K562 (cell line): ENCODE data around the gene TSC1. TPM values are rescaled to one million over a fixed set of nuclear protein-coding genes. Genes with fewer than 3 reads are reported as not detected.

Source experiments
- ZBTB2 ChIP-seq: fragments of 450-650 bp; IDR thresholded peaks from 2 replicates; pipeline ENCODE4 v1.6.1; 2016; ENCODE audit warnings: antibody characterized with exemption
- ZNF280A ChIP-seq: fragments of 450-650 bp; IDR thresholded peaks from 2 replicates; pipeline ENCODE4 v1.6.1; 2018; ENCODE audit warnings: mild to moderate bottlenecking, low read depth; ENCODE audit not compliant: partially characterized antibody
- polyA plus RNA-seq, 8 experiments: library from polyadenylated mRNA; depleted of rRNA in 4 of 8; stranded (reverse) in 5 of 8; unstranded in 3 of 8; fragments of >200 nt; fragmentation: Nextera tagmentation in 2 of 8; fragmentation: Illumina TruSeq in 1 of 8; extraction: Ambion mirVana in 2 of 8; extraction: Trizol in 1 of 8; gene quantifications; 2 replicates each; pipeline versions ENCODE4 v1.2.1 to v1.2.3, GENCODE V29; 2011 to 2014; ENCODE audit warnings: inconsistent platforms in 1 of 8, missing spikeins in 1 of 8
- total RNA-seq, 7 experiments: library from RNA; depleted of rRNA in 6 of 7; stranded (reverse); fragments of >200 nt in 6 of 7; fragmentation: Illumina TruSeq in 2 of 7; extraction: Trizol in 2 of 7; gene quantifications; 2 replicates each; pipeline versions ENCODE4 v1.2.1 to v1.2.3, GENCODE V29; 2011 to 2021; ENCODE audit warnings: low replicate concordance in 1 of 7
- TF ChIP-seq, protein P1 (sequence below): IDR thresholded peaks from 2 replicates; pipeline ENCODE4 v1.6.1; 2014; ENCODE audit warnings: antibody characterized with exemption
- TF ChIP-seq, protein P2 (sequence below): fragments of 250-450 bp; sonication (Bioruptor Pico); IDR thresholded peaks from 2 replicates; pipeline ENCODE4 v1.5.0; 2021

The TSC1 gene
- total and polyA plus RNA-seq, 9 of the 15 experiments (the other 6 are each of a cell fraction or from before 2014, with no cell fraction given), result 6.9 to 37.6 (median 18.6) TPM

- TF ChIP-seq ZBTB2 (no peak), ZNF280A (no peak)
- TF ChIP-seq, protein P1, sequence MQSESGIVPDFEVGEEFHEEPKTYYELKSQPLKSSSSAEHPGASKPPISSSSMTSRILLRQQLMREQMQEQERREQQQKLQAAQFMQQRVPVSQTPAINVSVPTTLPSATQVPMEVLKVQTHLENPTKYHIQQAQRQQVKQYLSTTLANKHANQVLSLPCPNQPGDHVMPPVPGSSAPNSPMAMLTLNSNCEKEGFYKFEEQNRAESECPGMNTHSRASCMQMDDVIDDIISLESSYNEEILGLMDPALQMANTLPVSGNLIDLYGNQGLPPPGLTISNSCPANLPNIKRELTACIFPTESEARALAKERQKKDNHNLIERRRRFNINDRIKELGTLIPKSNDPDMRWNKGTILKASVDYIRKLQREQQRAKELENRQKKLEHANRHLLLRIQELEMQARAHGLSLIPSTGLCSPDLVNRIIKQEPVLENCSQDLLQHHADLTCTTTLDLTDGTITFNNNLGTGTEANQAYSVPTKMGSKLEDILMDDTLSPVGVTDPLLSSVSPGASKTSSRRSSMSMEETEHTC, result no peak
- TF ChIP-seq, protein P2, sequence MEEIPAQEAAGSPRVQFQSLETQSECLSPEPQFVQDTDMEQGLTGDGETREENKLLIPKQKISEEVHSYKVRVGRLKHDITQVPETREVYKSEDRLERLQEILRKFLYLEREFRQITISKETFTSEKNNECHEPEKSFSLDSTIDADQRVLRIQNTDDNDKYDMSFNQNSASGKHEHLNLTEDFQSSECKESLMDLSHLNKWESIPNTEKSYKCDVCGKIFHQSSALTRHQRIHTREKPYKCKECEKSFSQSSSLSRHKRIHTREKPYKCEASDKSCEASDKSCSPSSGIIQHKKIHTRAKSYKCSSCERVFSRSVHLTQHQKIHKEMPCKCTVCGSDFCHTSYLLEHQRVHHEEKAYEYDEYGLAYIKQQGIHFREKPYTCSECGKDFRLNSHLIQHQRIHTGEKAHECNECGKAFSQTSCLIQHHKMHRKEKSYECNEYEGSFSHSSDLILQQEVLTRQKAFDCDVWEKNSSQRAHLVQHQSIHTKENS (CRISPR knock-in tag), result no peak
Measured at GRCh38 chr9:132887181-132888120, 57.0 kb downstream of the TSC1 start (continued).
